PC-3 (cell line): ENCODE results near the gene ZNF462. TPM values are rescaled to one million over a fixed set of nuclear protein-coding genes. Genes with fewer than 3 reads are reported as not detected.

Source experiments
- ATAC-seq: fragments of 200-7000 bp; cut with Tn5 transposase; 2 replicates; pipeline ENCODE4 v1.9.1; 2020; ENCODE audit warnings: mild to moderate bottlenecking, moderate library complexity
- BruUV-seq: library from RNA; stranded (reverse); fragments of 400-500 nt; replicated peaks from 2 replicates; lab custom pipeline; 2021; lab: Mats Ljungman, UMichigan
- CTCF ChIA-PET: fragments of 300-600 bp; sonication (Branson Sonifier 250); formaldehyde crosslinking; loops from one replicate; lab custom pipeline; 2022; ENCODE audit warnings: antibody characterized with exemption; lab: Charles Lee
- POLR2A ChIA-PET: fragments of 300-600 bp; sonication (Branson Sonifier 250); formaldehyde crosslinking; loops from one replicate; lab custom pipeline; 2022; ENCODE audit warnings: antibody characterized with exemption; ENCODE audit not compliant: unreplicated experiment; lab: Charles Lee
- DNase-seq: peaks from one replicate; pipeline ENCODE4 v3.0.0-alpha.2; 2015
- H2AFZ ChIP-seq: fragments of 300-600 bp; sonication (generic); 2 replicates; pipeline ENCODE4 v1.6.0; 2016; ENCODE audit warnings: antibody characterized with exemption, low read length
- H3F3A ChIP-seq: fragments of 300-600 bp; sonication (generic); one replicate; pipeline ENCODE4 v1.6.0; 2017; ENCODE audit warnings: antibody characterized with exemption, low read length, control low read depth, mild to moderate bottlenecking; ENCODE audit not compliant: unreplicated experiment
- H3K27ac ChIP-seq: fragments of 300-600 bp; sonication (generic); 2 replicates; pipeline ENCODE4 v1.5.1; 2016; ENCODE audit warnings: mild to moderate bottlenecking, low read length
- H3K27me3 ChIP-seq: fragments of 300-600 bp; sonication (generic); 2 replicates; pipeline ENCODE4 v1.6.1; 2016; ENCODE audit warnings: low read length, mixed read lengths
- H3K36me3 ChIP-seq: fragments of 300-600 bp; sonication (generic); 2 replicates; pipeline ENCODE4 v1.6.1; 2016; ENCODE audit warnings: low read depth, mixed run types, low read length, mixed read lengths
- H3K4me1 ChIP-seq: fragments of 300-600 bp; sonication (generic); 2 replicates; pipeline ENCODE4 v1.5.1; 2016; ENCODE audit warnings: low read length; ENCODE audit not compliant: insufficient read depth
- H3K4me2 ChIP-seq: fragments of 300-600 bp; sonication (generic); 2 replicates; pipeline ENCODE4 v1.6.0; 2016; ENCODE audit warnings: low read length
- H3K4me3 ChIP-seq: fragments of 300-600 bp; sonication (generic); 2 replicates; pipeline ENCODE4 v1.5.1; 2016; ENCODE audit warnings: mild to moderate bottlenecking, low read length, mixed read lengths
- H3K79me2 ChIP-seq: fragments of 300-600 bp; sonication (generic); 2 replicates; pipeline ENCODE4 v1.6.1; 2017; ENCODE audit warnings: low read length, mixed read lengths
- H3K9ac ChIP-seq: fragments of 300-600 bp; sonication (generic); 2 replicates; pipeline ENCODE4 v1.6.0; 2016; ENCODE audit warnings: mild to moderate bottlenecking, low read length
- H3K9me2 ChIP-seq: fragments of 300-600 bp; sonication (generic); replicated peaks from 2 replicates; pipeline ENCODE4 v1.6.1; 2016; ENCODE audit warnings: mixed run types, low read length, mixed read lengths
- H3K9me3 ChIP-seq: fragments of 300-600 bp; sonication (generic); 2 replicates; pipeline ENCODE4 v1.6.1; 2016; ENCODE audit warnings: low read length, mixed read lengths
- H4K20me1 ChIP-seq: fragments of 300-600 bp; sonication (generic); 2 replicates; pipeline ENCODE4 v1.6.1; 2016; ENCODE audit warnings: low read length, mixed read lengths
- EZH2 ChIP-seq: fragments of 300-600 bp; sonication (generic); IDR thresholded peaks from one replicate; pipeline ENCODE4 v1.6.1; 2017; ENCODE audit warnings: antibody characterized with exemption, mild to moderate bottlenecking, low read length; ENCODE audit not compliant: unreplicated experiment
- EZH2phosphoT487 ChIP-seq: fragments of 300-600 bp; sonication (generic); IDR thresholded peaks from 2 replicates; pipeline ENCODE4 v1.6.1; 2018; ENCODE audit warnings: mild to moderate bottlenecking, antibody characterized with exemption, low read length, borderline replicate concordance
- intact Hi-C: fragments of 100-400 bp; cut with micrococcal nuclease; formaldehyde crosslinking; loops from 2 replicates; pipeline ENCODE4 v1.9.0; 2023
- total RNA-seq: library from RNA; depleted of rRNA; stranded (reverse); fragments of >200 nt; gene quantifications from 2 replicates; pipeline ENCODE4 v1.2.3, GENCODE V29; 2014
- TF ChIP-seq, protein P1 (sequence below): fragments of 300-600 bp; sonication (generic); conservative IDR thresholded peaks from 2 replicates; pipeline ENCODE4 v1.5.1; 2017; ENCODE audit warnings: antibody characterized with exemption, low read depth, mild to moderate bottlenecking, low read length

The ZNF462 gene
- total RNA-seq, 1 experiment from 2014 or later, result 21.2 TPM

DNA sequence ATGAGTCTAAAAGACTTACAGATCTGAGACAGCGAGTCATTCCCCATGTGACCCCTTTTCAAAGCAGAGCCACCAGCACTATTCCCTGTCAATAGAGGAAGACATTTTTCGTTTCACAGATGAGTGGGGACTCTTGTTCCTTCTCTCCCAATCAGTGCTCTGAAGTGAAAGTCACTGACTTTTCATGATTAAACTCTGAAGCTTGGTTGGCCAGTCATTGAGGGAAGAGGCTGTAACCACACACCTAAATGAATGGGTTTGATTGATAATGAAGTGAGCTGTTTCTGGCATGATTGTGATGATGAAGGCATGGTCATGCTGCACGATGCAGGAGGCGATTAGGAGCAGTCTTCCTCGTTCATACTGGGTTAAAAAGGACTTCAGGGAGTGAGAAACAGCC is 171.9 kb downstream of the ZNF462 start:
- ATAC-seq (no peak), DNase-seq (no peak)
- TF ChIP-seq EZH2 (no peak), EZH2phosphoT487 (no peak)
- TF ChIP-seq, protein P1, sequence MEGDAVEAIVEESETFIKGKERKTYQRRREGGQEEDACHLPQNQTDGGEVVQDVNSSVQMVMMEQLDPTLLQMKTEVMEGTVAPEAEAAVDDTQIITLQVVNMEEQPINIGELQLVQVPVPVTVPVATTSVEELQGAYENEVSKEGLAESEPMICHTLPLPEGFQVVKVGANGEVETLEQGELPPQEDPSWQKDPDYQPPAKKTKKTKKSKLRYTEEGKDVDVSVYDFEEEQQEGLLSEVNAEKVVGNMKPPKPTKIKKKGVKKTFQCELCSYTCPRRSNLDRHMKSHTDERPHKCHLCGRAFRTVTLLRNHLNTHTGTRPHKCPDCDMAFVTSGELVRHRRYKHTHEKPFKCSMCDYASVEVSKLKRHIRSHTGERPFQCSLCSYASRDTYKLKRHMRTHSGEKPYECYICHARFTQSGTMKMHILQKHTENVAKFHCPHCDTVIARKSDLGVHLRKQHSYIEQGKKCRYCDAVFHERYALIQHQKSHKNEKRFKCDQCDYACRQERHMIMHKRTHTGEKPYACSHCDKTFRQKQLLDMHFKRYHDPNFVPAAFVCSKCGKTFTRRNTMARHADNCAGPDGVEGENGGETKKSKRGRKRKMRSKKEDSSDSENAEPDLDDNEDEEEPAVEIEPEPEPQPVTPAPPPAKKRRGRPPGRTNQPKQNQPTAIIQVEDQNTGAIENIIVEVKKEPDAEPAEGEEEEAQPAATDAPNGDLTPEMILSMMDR, result no peak
- H3F3A ChIP-seq, result no peaks in the 10 kb centered on the region
- H3K4me3 ChIP-seq, result no peak overlapping the region
- intact Hi-C loops, result no loop called here
- no peaks in the 10 kb centered on the region for H3K9me3 ChIP-seq
- H4K20me1 ChIP-seq, result no peaks in the 10 kb centered on the region
- H3K27me3 ChIP-seq, result no peaks in the 10 kb centered on the region
- no peaks in the 10 kb centered on the region for H3K9me2 ChIP-seq
- ChIA-PET POLR2A (no interaction called here), CTCF (no interaction called here)
- no peaks in the 10 kb centered on the region for H3K4me1 ChIP-seq
- no TSS peak for BruUV-seq
- no peak overlapping the region for H3K4me2 ChIP-seq
- H3K36me3 ChIP-seq, result no peaks in the 10 kb centered on the region
- no peaks in the 10 kb centered on the region for H3K79me2 ChIP-seq
- 0 out of 2 replicates have a peak overlapping the region, but pooled peaks have one; percentile 9 for H2AFZ ChIP-seq
- H3K9ac ChIP-seq, result no peak overlapping the region
- no peak overlapping the region for H3K27ac ChIP-seq

DNA sequence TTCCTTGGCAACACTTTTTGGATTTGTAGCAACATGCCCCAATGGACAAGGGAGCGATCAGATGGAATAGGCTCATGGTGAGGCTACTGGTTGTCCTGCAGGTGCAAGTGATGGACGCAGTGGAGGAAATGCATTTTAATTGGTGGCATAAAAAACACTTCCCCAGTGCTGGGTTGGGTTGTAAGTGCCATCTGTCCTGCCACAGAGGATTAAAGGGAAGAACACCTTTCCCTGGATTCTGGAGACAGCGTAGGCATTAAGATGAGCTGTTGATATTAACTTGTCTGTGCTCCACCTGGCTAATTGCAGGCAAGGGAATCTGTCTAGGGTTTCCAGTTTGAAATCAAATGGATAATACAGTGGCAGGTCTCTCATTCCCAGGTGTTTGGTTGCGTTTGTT is 173.4 kb downstream of the ZNF462 start:
- POLR2A ChIA-PET, result no interaction called here

DNA sequence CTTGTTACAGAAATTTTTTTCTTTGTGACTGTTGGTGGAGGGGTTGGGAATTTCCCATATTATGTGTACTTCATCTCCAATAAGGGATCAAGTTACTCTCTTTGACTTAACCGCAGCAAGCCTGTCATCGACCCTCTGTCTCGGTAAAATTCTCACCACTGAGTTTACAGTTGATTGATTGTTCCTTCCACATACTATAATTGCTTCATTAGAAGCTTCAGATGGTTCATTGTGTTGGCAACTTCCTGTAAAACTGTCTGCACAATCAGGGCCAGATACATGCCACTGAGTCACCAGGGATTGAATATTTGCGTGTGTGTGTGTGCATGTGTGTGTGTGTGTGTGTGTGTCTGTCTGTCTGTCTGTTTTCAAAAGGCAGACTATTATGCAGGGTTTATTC is 176.6 kb downstream of the ZNF462 start:
- no peak for ATAC-seq
- intact Hi-C loops, result no loop called here
- no peak overlapping the region for H3K9ac ChIP-seq
- H3K36me3 ChIP-seq, result no peaks in the 10 kb centered on the region
- POLR2A ChIA-PET, result no interaction called here
- H3K27me3 ChIP-seq, result no peaks in the 10 kb centered on the region
- no peaks in the 10 kb centered on the region for H3K9me2 ChIP-seq
- H3K79me2 ChIP-seq, result no peaks in the 10 kb centered on the region
- H3K4me1 ChIP-seq, result no peaks in the 10 kb centered on the region
- no peak overlapping the region for H3K4me2 ChIP-seq
- CTCF ChIA-PET, result no interaction called here
- no peaks in the 10 kb centered on the region for H3F3A ChIP-seq
- TF ChIP-seq EZH2phosphoT487 (no peak), EZH2 (no peak)
- TF ChIP-seq, protein P1, result no peak
- H3K9me3 ChIP-seq, result no peaks in the 10 kb centered on the region
- no TSS peak for BruUV-seq
- H3K27ac ChIP-seq, result no peak overlapping the region
- DNase-seq, result no peak
- no peaks in the 10 kb centered on the region for H4K20me1 ChIP-seq
- no peak overlapping the region for H2AFZ ChIP-seq
- no peak overlapping the region for H3K4me3 ChIP-seq

More for the DNA sequence above, 173.4 kb downstream of the ZNF462 start:
- Histone ChIP-seq H3K9me2 (no peaks in the 10 kb centered on the region), H2AFZ (no peak overlapping the region), H3K27me3 (no peaks in the 10 kb centered on the region), H3K4me3 (no peak overlapping the region), H4K20me1 (no peaks in the 10 kb centered on the region), H3K9ac (no peak overlapping the region), H3K79me2 (no peaks in the 10 kb centered on the region), H3F3A (no peaks in the 10 kb centered on the region), H3K9me3 (no peaks in the 10 kb centered on the region), H3K4me1 (no peaks in the 10 kb centered on the region), H3K4me2 (no peak overlapping the region), H3K36me3 (no peaks in the 10 kb centered on the region), H3K27ac (no peak overlapping the region)
- TF ChIP-seq EZH2 (no peak), EZH2phosphoT487 (no peak)
- TF ChIP-seq, protein P1, result no peak
- ATAC-seq (no peak), DNase-seq (no peak)
- no TSS peak for BruUV-seq
- intact Hi-C loops, result no loop called here
- CTCF ChIA-PET, result interaction anchor here (0.6 kb wide), 1 partner anchor 29 kb away, joined by 4 read pairs; no protein-coding TSS in a partner anchor
